GM12878 (cell line): ENCODE data around the gene PEX12. TPM values are rescaled to one million over a fixed set of nuclear protein-coding genes. Genes with fewer than 3 reads are reported as not detected.
"Not testable (repeated sequence)": the region's sequence is repeated elsewhere in the genome, so short reads cannot be mapped to it uniquely, and the experiment has no call there.

Experiments
- ATAC-seq: fragments of 200-7000 bp; cut with Tn5 transposase; 3 replicates; pipeline ENCODE4 v1.9.1; 2020; ENCODE audit warnings: mild to moderate bottlenecking, moderate library complexity
- BruUV-seq: library from RNA; stranded (reverse); fragments of 400-500 nt; replicated peaks from 2 replicates; lab custom pipeline; 2021; lab: Mats Ljungman, UMichigan
- CTCF ChIA-PET: fragments of 300-600 bp; sonication (Branson Sonifier 250); formaldehyde crosslinking; extraction: SDS; loops from one replicate; lab custom pipeline; 2021; ENCODE audit warnings: inconsistent platforms; lab: Yijun Ruan, JAX
- POLR2A ChIA-PET: fragments of 350-600 bp; formaldehyde crosslinking; extraction: SDS; loops from one replicate; lab custom pipeline; 2021; ENCODE audit warnings: inconsistent platforms; lab: Charles Lee
- RAD21 ChIA-PET: fragments of 300-600 bp; sonication (Branson Sonifier 250); formaldehyde crosslinking; loops from one replicate; lab custom pipeline; 2023; ENCODE audit warnings: antibody characterized with exemption; ENCODE audit not compliant: unreplicated experiment; lab: Charles Lee
- SMC1A ChIA-PET: fragments of 300-600 bp; sonication (Branson Sonifier 250); formaldehyde crosslinking; loops from one replicate; lab custom pipeline; 2023; ENCODE audit not compliant: unreplicated experiment, uncharacterized antibody; lab: Charles Lee
- DNase-seq: peaks from one replicate; pipeline ENCODE4 v3.0.0-alpha.2; 2011; ENCODE audit warnings: low read depth, low spot score
- FAIRE-seq: peaks from 3 replicates; lab custom pipeline; 2011; peaks lifted over from hg19 to GRCh38; lab: Jason Lieb, UNC
- H2AFZ ChIP-seq: 2 replicates; pipeline ENCODE4 v1.6.0; 2011; ENCODE audit warnings: low read depth, low read length, control low read depth; ENCODE audit not compliant: control insufficient read depth
- H3K27ac ChIP-seq: 2 replicates; pipeline ENCODE4 v1.5.1; 2011; ENCODE audit warnings: control low read depth; ENCODE audit not compliant: control insufficient read depth, insufficient read depth
- H3K27me3 ChIP-seq, 2 experiments: replicated peaks in 1 of 2; 2 replicates each; pipeline versions ENCODE4 v1.6.0 to v1.6.1; 2011; ENCODE audit warnings: low read length in 1 of 2; ENCODE audit not compliant: control insufficient read depth in 2 of 2, insufficient read depth in 2 of 2
- H3K36me3 ChIP-seq, 2 experiments: 2 replicates each; pipeline ENCODE4 v1.5.1; 2011; ENCODE audit warnings: low read length in 1 of 2; ENCODE audit not compliant: control insufficient read depth in 2 of 2, insufficient read depth in 2 of 2
- H3K4me1 ChIP-seq: 2 replicates; pipeline ENCODE4 v1.6.1; 2011; ENCODE audit warnings: mild to moderate bottlenecking, low read length, moderate library complexity, mixed read lengths; ENCODE audit not compliant: control insufficient read depth, insufficient read depth
- H3K4me2 ChIP-seq: 2 replicates; pipeline ENCODE4 v1.6.0; 2011; ENCODE audit warnings: control low read depth; ENCODE audit not compliant: control insufficient read depth, insufficient read depth
- H3K4me3 ChIP-seq: fragments of 200-600 bp; sonication (generic); 2 replicates; pipeline ENCODE4 v1.5.1; 2016
- H3K79me2 ChIP-seq: 2 replicates; pipeline ENCODE4 v1.6.0; 2011; ENCODE audit warnings: low read length; ENCODE audit not compliant: control insufficient read depth, insufficient read depth
- H3K9ac ChIP-seq: 2 replicates; pipeline ENCODE4 v1.8.0; 2011; ENCODE audit warnings: low read length, control low read depth, mixed read lengths; ENCODE audit not compliant: control insufficient read depth, insufficient read depth
- H3K9me3 ChIP-seq: replicated peaks from 3 replicates; pipeline ENCODE4 v1.5.1; 2011; ENCODE audit warnings: mild to moderate bottlenecking, low read length; ENCODE audit not compliant: control insufficient read depth, insufficient read depth
- H4K20me1 ChIP-seq: 2 replicates; pipeline ENCODE4 v1.6.0; 2011; ENCODE audit not compliant: control insufficient read depth, insufficient read depth
- CEBPB ChIP-seq, 2 experiments: fragments of 150-350 bp in 1 of 2; IDR thresholded peaks; 2 replicates each; pipeline ENCODE4 v1.6.1; 2012 to 2014; ENCODE audit warnings: low read depth in 2 of 2, low read length in 2 of 2, borderline replicate concordance in 1 of 2, inconsistent platforms in 1 of 2
- MTA3 ChIP-seq: IDR thresholded peaks from 2 replicates; pipeline ENCODE4 v1.6.1; 2012; ENCODE audit warnings: low read length, inconsistent platforms, borderline replicate concordance
- NFYB ChIP-seq: IDR thresholded peaks from 2 replicates; pipeline ENCODE4 v1.6.1; 2011; ENCODE audit warnings: low read depth, mild to moderate bottlenecking, low read length, improper control_type of control experiment, moderate library complexity; ENCODE audit not compliant: insufficient read depth
- NRF1 ChIP-seq: conservative IDR thresholded peaks from 2 replicates; pipeline ENCODE4 v1.6.1; 2011; ENCODE audit warnings: mild to moderate bottlenecking, low read depth, low read length, improper control_type of control experiment
- YY1 ChIP-seq: IDR thresholded peaks from 2 replicates; pipeline ENCODE4 v1.6.1; 2011; ENCODE audit warnings: low read depth, mild to moderate bottlenecking, low read length
- ZNF592 ChIP-seq: fragments of 450-650 bp; IDR thresholded peaks from 2 replicates; pipeline ENCODE4 v1.6.1; 2017; ENCODE audit warnings: mild to moderate bottlenecking, moderate library complexity
- ZZZ3 ChIP-seq: IDR thresholded peaks from 2 replicates; pipeline ENCODE4 v1.6.1; 2011; ENCODE audit warnings: low read depth; ENCODE audit not compliant: control insufficient read depth, insufficient read length
- WGBS: methylation state at CpG from one replicate; pipeline ENCODE4 v1.1.6; 2016; ENCODE audit warnings: low lambda C conversion rate; ENCODE audit not compliant: insufficient replicate concordance, insufficient coverage; ENCODE audit errors: missing lambda C conversion rate; 5-methylcytosine and 5-hydroxymethylcytosine counted together
- in situ Hi-C: fragments of 300-500 bp; cut with MboI; formaldehyde crosslinking; loops from 9 replicates; pipeline ENCODE4 v1.14.3; 2018; ENCODE audit warnings: mixed read lengths
- intact Hi-C: fragments of 100-400 bp; cut with micrococcal nuclease; formaldehyde crosslinking; loops from one replicate; pipeline ENCODE4 v1.14.2; 2022; ENCODE audit not compliant: unreplicated experiment
- polyA plus RNA-seq, 11 experiments: library from polyadenylated mRNA; depleted of rRNA in 4 of 11; unstranded in 6 of 11; stranded (reverse) in 5 of 11; fragments of >200 nt; fragmentation: Nextera tagmentation in 4 of 11; fragmentation: Illumina TruSeq in 1 of 11; extraction: Ambion mirVana in 4 of 11; extraction: Trizol in 1 of 11; gene quantifications; 1 replicate in 1 of 11; 2 replicates in 10 of 11; pipeline versions ENCODE4 v1.2.1 to v1.2.3, GENCODE V29; 2011 to 2016; ENCODE audit warnings: inconsistent platforms in 2 of 11, missing spikeins in 2 of 11, low read depth in 1 of 11
- total RNA-seq, 4 experiments: library from RNA; depleted of rRNA in 3 of 4; stranded (reverse); fragments of >200 nt in 3 of 4; fragmentation: Illumina TruSeq in 1 of 4; extraction: Trizol in 1 of 4; gene quantifications; 2 replicates each; pipeline versions ENCODE4 v1.2.1 to v1.2.3, GENCODE V29; 2013 to 2021

The PEX12 gene
- total and polyA plus RNA-seq, 10 of the 15 experiments (the other 5 are each of a cell fraction or from before 2014, with no cell fraction given), result 2.9 to 15.8 (median 4.6) TPM

GRCh38 chr17:35612924-35613521 lies 34.7 kb upstream of the PEX12 start (continued):
- TF ChIP-seq NFYB (no peak), NRF1 (no peak), MTA3 (no peak), ZNF592 (no peak), YY1 (no peak), CEBPB (IDR thresholded peaks at IDR 0.05; ENCODE audit: borderline replicate concordance in 1 of 2, low read depth in 2 of 2, low read length in 2 of 2) (no peak), ZZZ3 (no peak)

- H2AFZ ChIP-seq, DNase-seq, intact Hi-C loops, H4K20me1 ChIP-seq, H3K9me3 ChIP-seq, in situ Hi-C loops, H3K27me3 ChIP-seq, ATAC-seq, H3K9ac ChIP-seq, H3K4me3 ChIP-seq, FAIRE-seq, H3K79me2 ChIP-seq, POLR2A ChIA-PET, BruUV-seq, H3K4me2 ChIP-seq, H3K27ac ChIP-seq, H3K4me1 ChIP-seq: not testable (repeated sequence)
- peaks cover 0 to 16% of the 10 kb centered on the region in 2 experiments; a peak in 2 of 4 replicates for H3K36me3 ChIP-seq
- RAD21 ChIA-PET, result interaction anchor here (5.8 kb wide), 1 partner anchor 138 kb away, joined by 55 read pairs; no protein-coding TSS in a partner anchor
- 89% methylated on average over 12 of the region's 12 CpGs for WGBS
- SMC1A ChIA-PET, result interaction anchor here (0.8 to 3.9 kb wide), 3 partner anchors 8 to 137 kb away, joined by 3 to 33 read pairs (median 3); partner anchors contain the start of gene PEX12
- CTCF ChIA-PET, result interaction anchor here (1.1 to 5.5 kb wide), 3 partner anchors 12 to 135 kb away, joined by 5 to 116 read pairs (median 16); no protein-coding TSS in a partner anchor
These were observed 32.4 kb upstream of the PEX12 start for GRCh38 chr17:35610746-35611145.
